Ishikawa (cell line): ENCODE data around the gene BICDL2.

Source experiments
- CEBPB ChIP-seq: IDR thresholded peaks from 2 replicates; pipeline ENCODE4 v1.6.1; 2012
- CREB1 ChIP-seq: IDR thresholded peaks from 2 replicates; pipeline ENCODE4 v1.6.1; 2012; ENCODE audit warnings: low read depth
- EGR1 ChIP-seq: IDR thresholded peaks from 2 replicates; pipeline ENCODE4 v1.6.1; 2012
- EP300 ChIP-seq: IDR thresholded peaks from 2 replicates; pipeline ENCODE4 v1.6.1; 2012; ENCODE audit warnings: borderline replicate concordance
- FOXM1 ChIP-seq: IDR thresholded peaks from 2 replicates; pipeline ENCODE4 v1.6.1; 2012; ENCODE audit warnings: low read depth, borderline replicate concordance
- NFIC ChIP-seq: IDR thresholded peaks from 2 replicates; pipeline ENCODE4 v1.6.1; 2012
- RAD21 ChIP-seq: IDR thresholded peaks from 2 replicates; pipeline ENCODE4 v1.6.1; 2012; ENCODE audit warnings: low read depth
- TAF1 ChIP-seq: IDR thresholded peaks from 2 replicates; pipeline ENCODE4 v1.6.1; 2012; ENCODE audit warnings: low read depth, mild to moderate bottlenecking
- TCF12 ChIP-seq: IDR thresholded peaks from 2 replicates; pipeline ENCODE4 v1.6.1; 2012; ENCODE audit warnings: low read depth
- TEAD4 ChIP-seq: IDR thresholded peaks from 2 replicates; pipeline ENCODE4 v1.6.1; 2012
- YY1 ChIP-seq: IDR thresholded peaks from 2 replicates; pipeline ENCODE4 v1.6.1; 2012; ENCODE audit warnings: low read depth
- ZBTB7A ChIP-seq: IDR thresholded peaks from 2 replicates; pipeline ENCODE4 v1.6.1; 2012; ENCODE audit warnings: low read depth
- TF ChIP-seq, protein P1 (sequence below): IDR thresholded peaks from 2 replicates; pipeline ENCODE4 v1.6.1; 2012; ENCODE audit warnings: low read depth, mild to moderate bottlenecking
- TF ChIP-seq, protein P2 (sequence below): IDR thresholded peaks from 2 replicates; pipeline ENCODE4 v1.6.1; 2012
- TF ChIP-seq, protein P3 (sequence below): IDR thresholded peaks from 2 replicates; pipeline ENCODE4 v1.6.1; 2012

Gene BICDL2

DNA sequence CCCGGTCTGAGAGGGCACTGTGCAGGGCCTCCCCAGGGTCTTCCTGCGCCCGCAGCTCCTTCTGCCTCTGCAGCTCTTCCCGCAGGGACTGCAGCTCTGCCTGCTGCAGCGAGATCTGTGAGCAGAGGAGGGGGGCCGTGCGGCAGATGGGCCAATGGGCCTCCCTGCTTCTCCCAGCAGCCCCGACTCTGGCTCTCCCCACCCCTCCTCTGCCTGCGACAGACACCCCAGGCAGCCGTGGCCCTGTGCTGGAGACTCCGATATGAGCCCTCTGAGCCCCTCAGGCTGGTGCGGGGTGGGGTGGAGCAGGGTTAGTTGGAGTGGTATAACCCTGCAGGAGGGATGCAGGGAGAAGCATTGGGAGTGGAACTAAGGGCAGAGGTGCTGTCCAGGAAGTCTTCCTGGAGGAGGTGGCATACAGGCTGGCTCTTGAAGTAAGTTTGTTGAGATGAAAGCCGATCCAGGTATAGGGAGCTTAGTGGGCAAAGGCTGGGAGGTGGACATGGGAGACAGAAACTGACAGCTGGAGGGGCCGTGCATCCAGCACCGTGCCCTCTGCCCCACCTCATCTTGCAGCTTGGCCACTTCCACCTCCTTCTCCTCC is 7.9 kb downstream of the BICDL2 start:
- TF ChIP-seq TEAD4 (no peak), NFIC (no peak), ZBTB7A (no peak), RAD21 (no peak), EGR1 (no peak), YY1 (no peak), TAF1 (no peak), TCF12 (no peak), CEBPB (no peak)
- TF ChIP-seq, protein P1, sequence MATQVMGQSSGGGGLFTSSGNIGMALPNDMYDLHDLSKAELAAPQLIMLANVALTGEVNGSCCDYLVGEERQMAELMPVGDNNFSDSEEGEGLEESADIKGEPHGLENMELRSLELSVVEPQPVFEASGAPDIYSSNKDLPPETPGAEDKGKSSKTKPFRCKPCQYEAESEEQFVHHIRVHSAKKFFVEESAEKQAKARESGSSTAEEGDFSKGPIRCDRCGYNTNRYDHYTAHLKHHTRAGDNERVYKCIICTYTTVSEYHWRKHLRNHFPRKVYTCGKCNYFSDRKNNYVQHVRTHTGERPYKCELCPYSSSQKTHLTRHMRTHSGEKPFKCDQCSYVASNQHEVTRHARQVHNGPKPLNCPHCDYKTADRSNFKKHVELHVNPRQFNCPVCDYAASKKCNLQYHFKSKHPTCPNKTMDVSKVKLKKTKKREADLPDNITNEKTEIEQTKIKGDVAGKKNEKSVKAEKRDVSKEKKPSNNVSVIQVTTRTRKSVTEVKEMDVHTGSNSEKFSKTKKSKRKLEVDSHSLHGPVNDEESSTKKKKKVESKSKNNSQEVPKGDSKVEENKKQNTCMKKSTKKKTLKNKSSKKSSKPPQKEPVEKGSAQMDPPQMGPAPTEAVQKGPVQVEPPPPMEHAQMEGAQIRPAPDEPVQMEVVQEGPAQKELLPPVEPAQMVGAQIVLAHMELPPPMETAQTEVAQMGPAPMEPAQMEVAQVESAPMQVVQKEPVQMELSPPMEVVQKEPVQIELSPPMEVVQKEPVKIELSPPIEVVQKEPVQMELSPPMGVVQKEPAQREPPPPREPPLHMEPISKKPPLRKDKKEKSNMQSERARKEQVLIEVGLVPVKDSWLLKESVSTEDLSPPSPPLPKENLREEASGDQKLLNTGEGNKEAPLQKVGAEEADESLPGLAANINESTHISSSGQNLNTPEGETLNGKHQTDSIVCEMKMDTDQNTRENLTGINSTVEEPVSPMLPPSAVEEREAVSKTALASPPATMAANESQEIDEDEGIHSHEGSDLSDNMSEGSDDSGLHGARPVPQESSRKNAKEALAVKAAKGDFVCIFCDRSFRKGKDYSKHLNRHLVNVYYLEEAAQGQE, result no peak

DNA sequence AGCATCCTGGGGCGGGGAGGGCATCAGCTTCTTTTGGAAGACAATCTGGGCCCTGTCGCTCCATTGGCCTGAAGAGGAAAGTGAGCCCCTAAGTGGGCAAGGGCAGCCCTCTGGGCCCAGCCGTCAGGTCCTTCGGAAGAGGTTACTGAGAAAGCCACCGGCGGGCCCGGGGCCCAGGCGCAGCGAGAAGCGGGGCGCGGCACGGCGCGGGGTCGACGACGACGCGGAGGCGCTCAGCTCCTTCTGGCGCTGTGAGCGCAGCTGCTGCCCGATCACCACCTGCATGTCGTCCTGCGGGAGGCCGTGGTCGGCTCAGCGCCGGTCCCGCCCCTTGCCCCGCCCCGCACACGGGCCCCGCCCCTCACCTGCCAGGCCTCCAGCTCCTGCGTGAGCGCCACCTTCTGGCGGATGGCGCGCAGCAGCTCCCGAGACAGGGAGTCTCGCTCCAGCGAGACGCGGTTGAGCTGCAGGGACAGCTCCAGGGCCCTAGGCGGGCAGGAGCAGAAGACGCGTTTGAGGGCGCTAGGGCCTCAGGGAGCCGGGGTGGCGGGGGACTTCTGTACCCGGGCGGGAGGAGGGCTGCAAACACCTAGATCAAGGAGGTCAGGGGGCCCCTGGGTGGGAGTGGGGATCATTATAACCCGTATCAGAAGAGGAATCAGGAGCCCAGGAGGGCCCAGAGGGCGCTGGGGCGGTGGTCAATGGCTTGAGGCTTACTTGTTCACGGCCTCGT is 8.6 kb downstream of the BICDL2 start:
- peak; percentile 26; the same call in 1 of the 2 replicates for TF ChIP-seq TCF12
- TF ChIP-seq YY1, result no peak
- TF ChIP-seq CEBPB, result no peak
- peak; percentile 69 for TF ChIP-seq RAD21
- no peak for TF ChIP-seq ZBTB7A
- TF ChIP-seq, protein P2, sequence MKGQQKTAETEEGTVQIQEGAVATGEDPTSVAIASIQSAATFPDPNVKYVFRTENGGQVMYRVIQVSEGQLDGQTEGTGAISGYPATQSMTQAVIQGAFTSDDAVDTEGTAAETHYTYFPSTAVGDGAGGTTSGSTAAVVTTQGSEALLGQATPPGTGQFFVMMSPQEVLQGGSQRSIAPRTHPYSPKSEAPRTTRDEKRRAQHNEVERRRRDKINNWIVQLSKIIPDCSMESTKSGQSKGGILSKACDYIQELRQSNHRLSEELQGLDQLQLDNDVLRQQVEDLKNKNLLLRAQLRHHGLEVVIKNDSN, result no peak
- no peak for TF ChIP-seq CREB1
- TF ChIP-seq, protein P1, result no peak
- TF ChIP-seq TEAD4, result no peak
- TF ChIP-seq EP300, result no peak
- TF ChIP-seq EGR1, result no peak
- no peak for TF ChIP-seq TAF1
- TF ChIP-seq FOXM1, result no peak
- TF ChIP-seq, protein P3, sequence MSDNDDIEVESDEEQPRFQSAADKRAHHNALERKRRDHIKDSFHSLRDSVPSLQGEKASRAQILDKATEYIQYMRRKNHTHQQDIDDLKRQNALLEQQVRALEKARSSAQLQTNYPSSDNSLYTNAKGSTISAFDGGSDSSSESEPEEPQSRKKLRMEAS, result peak; percentile 73; the same call in 1 of the 2 replicates
- TF ChIP-seq NFIC, result no peak

DNA sequence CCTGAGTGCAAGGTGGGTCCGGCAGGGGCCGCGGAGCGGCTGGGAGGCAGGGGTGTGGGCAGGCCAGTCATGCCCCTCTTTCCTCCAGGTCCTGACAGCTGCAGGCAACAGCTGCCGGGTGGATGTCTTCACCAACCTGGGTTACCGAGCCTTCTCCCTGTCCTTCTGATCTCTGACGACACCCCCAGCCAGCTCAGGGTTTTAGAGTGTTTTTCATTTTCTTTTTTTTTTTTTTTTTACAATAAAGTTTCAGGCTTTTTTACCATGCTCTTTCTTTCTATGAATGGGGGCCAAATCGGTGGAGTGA is 9.3 kb downstream of the BICDL2 start:
- TF ChIP-seq TCF12, result no peak
- no peak for TF ChIP-seq CEBPB
- TF ChIP-seq, protein P2, result no peak
- TF ChIP-seq RAD21, result no peak
- TF ChIP-seq YY1, result no peak
- TF ChIP-seq EP300, result no peak
- TF ChIP-seq TAF1, result no peak
- TF ChIP-seq TEAD4, result no peak
- no peak for TF ChIP-seq CREB1
- TF ChIP-seq ZBTB7A, result no peak
- TF ChIP-seq, protein P1, result no peak
- no peak for TF ChIP-seq EGR1
- no peak for TF ChIP-seq FOXM1
- TF ChIP-seq, protein P3, result no peak
- TF ChIP-seq NFIC, result no peak

DNA sequence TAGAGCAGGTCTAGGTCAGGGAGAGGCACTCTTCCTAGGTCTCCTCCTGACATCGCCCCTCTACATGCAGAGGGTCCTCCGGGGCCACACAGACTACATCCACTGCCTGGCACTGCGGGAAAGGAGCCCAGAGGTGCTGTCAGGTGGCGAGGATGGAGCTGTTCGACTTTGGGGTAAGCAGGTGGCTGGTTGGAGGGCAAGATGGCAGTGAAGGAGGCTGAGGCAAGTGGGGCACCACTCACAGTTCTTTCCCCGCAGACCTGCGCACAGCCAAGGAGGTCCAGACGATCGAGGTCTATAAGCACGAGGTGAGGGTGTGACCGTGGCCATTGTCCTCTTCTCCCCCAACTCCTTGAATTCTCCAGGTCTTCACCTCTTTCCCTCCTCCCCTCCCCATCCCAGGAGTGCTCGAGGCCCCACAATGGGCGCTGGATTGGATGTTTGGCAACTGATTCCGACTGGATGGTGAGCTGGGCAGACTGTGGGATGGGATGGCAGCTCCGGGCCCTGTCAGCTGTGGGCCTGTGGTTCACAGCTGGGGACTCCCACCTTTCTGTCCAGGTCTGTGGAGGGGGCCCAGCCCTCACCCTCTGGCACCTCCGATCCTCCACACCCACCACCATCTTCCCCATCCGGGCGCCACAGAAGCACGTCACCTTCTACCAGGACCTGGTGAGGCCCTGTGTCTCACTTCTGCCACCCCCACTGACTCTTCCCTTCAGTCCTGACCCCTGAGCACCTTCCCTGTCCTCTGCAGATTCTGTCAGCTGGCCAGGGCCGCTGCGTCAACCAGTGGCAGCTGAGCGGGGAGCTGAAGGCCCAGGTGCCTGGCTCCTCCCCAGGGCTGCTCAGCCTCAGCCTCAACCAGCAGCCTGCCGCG is 9.9 kb downstream of the BICDL2 start:
- TF ChIP-seq TEAD4, result no peak
